Measurements from ENCODE around the gene TUFT1.

DNA sequence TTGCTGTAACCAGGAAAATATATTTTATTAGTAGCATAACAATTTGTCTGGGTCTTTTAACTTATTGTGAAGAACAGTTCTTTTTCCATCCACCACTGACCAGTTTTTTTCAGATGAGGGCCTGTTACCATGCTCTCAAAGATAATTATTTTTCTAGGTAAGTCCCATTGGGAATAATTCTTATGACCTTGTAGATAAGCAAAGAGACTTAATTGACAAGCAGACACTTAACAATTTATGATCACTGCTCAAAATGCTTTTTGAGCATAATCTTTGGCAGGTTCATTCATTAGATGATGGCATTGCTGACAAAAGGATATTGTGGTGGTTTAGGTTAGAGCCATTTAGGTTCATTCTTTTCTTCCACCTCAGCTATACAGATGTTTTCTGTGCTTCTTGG lies 78.4 kb downstream of the TUFT1 start:
- TF ChIP-seq ZNF331 (CRISPR knock-in tag; IDR thresholded peaks at IDR 0.05) (no peak), POLR2AphosphoS5 (IDR thresholded peaks at IDR 0.05; ENCODE audit: low read depth, low read length) (no peak), NR2C2 (CRISPR knock-in tag; IDR thresholded peaks at IDR 0.05; ENCODE audit: borderline replicate concordance) (no peak), JUND (CRISPR knock-in tag; IDR thresholded peaks at IDR 0.05) (no peak), SMARCC2 (IDR thresholded peaks at IDR 0.05) (no peak)
